Mucosa of descending colon (tissue), 3 donors: ENCODE measurements around the gene TMEM109. TPM values are rescaled to one million over a fixed set of nuclear protein-coding genes. Genes with fewer than 3 reads are reported as not detected.

ENCODE experiments used
- ATAC-seq: fragments of 200-7000 bp; cut with Tn5 transposase; one replicate; pipeline ENCODE4 v1.9.1; 2020; ENCODE audit warnings: mild to moderate bottlenecking, moderate library complexity
- DNase-seq, 3 donors: peaks; one replicate each; pipeline ENCODE4 v3.0.0-alpha.2; 2020
- H3K36me3 ChIP-seq: fragments of 200-600 bp; one replicate; pipeline ENCODE4 v1.8.0; 2021; ENCODE audit warnings: low read depth, mild to moderate bottlenecking
- H3K4me1 ChIP-seq: fragments of 200-600 bp; one replicate; pipeline ENCODE4 v1.8.0; 2021; ENCODE audit warnings: low read depth, mild to moderate bottlenecking
- H3K4me3 ChIP-seq: fragments of 200-600 bp; one replicate; pipeline ENCODE4 v1.8.0; 2021; ENCODE audit warnings: mild to moderate bottlenecking
- H3K9me3 ChIP-seq: fragments of 200-600 bp; one replicate; pipeline ENCODE4 v1.8.0; 2021; ENCODE audit warnings: mild to moderate bottlenecking
- intact Hi-C, 2 donors: fragments of 100-400 bp; cut with DNase I in 1 of 2; cut with micrococcal nuclease in 1 of 2; formaldehyde crosslinking; loops; one replicate each; pipeline versions ENCODE4 v1.11.0 to v1.11.1; 2022; cut with DNase I, micrococcal nuclease
- total RNA-seq, 3 donors: library from RNA; stranded (reverse); fragmentation: NEBNext Ultra II Directional in 2 of 3; extraction: Animal tissue kit (Norgen Biotek cat#: 25700) in 2 of 3; gene quantifications; one replicate each; pipeline versions ENCODE4 v1.2.1 to v1.2.4, GENCODE V29; 2021 to 2023
- TF ChIP-seq, protein P1 (sequence below): fragments of 200-600 bp; IDR thresholded peaks from one replicate; pipeline ENCODE4 v1.8.0; 2022; ENCODE audit warnings: antibody characterized with exemption, mild to moderate bottlenecking
- donor health status: DM: no; HTN: no; CAD: no; lungs with moderate emphysema.
- donor health status: DM: no; HTN: no; CAD: no.
- donor health status: DM: no; HTN: yes; CAD: no.

TMEM109 gene
- total RNA-seq, 3 donors from 2014 or later, result 35.8 to 95.2 (median 46.6) TPM

DNA sequence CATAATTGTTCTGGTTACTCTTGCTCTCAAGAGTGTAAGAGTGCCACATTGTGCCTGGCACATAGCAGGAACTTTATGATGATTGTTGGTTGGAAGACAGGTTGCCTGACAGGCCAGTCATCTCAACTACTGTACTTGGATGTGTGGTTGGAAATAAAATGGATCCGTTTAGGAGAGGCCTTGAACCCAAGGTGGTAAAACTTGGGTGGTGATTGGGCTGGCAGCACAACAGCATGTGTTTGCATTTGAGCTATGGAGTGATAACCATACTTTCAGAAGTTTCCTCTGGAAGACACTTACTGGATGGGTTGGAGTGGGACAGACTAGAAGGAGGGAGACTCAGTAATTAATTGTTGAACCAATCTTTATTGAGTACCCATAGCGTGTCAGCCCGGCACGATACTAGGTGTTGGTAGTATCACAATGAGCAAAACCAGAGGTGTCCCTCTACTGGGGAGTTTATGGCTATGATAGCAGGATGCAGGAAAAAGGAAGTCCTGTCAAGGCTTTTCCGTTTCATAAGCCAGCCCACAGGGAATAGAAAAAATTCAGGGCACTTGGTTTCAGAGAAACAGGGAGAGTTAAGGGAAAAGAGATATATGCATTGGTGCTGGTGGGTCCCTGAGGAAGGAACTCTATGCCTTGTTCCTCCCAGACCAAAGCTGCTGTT lies 3.1 kb upstream of the TMEM109 start:
- intact Hi-C loops, result no loop called here
- no peak for DNase-seq

DNA sequence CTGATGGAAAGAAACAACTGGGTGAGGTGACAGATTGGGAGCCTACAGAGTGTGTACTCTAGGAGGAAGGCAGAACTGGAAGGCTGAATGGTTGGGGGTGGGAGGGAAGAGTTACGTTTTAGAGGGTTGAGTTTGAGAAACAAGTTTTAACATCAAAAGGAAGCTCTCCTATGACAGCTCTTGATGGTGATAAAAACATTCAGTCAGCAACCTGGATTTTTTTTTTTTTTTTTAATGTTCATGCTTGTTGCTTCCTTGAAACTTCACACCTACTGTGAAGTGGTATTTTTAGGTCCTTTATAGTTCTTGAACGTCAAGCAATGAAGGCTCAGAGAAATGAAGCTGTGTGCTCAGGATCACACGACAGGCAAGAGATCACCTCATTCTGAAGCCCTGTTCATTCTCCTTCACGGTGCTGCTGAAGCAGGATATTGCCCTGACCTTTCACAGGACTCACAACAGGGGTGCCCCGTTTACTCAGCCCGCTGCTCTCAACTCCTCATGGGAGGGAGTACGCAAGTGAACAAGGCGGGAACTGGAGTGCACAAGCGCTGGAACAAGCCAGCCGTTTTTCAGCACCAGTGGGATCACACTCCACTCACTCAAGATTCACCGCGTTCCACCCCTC lies 1.6 kb upstream of the TMEM109 start:
- H3K4me3 ChIP-seq, result no peak overlapping the region
- H3K4me1 ChIP-seq, result peaks cover 14% of the 10 kb centered on the region
- H3K36me3 ChIP-seq, result no peaks in the 10 kb centered on the region
- no peaks in the 10 kb centered on the region for H3K9me3 ChIP-seq
- ATAC-seq, result no peak
- TF ChIP-seq, protein P1, sequence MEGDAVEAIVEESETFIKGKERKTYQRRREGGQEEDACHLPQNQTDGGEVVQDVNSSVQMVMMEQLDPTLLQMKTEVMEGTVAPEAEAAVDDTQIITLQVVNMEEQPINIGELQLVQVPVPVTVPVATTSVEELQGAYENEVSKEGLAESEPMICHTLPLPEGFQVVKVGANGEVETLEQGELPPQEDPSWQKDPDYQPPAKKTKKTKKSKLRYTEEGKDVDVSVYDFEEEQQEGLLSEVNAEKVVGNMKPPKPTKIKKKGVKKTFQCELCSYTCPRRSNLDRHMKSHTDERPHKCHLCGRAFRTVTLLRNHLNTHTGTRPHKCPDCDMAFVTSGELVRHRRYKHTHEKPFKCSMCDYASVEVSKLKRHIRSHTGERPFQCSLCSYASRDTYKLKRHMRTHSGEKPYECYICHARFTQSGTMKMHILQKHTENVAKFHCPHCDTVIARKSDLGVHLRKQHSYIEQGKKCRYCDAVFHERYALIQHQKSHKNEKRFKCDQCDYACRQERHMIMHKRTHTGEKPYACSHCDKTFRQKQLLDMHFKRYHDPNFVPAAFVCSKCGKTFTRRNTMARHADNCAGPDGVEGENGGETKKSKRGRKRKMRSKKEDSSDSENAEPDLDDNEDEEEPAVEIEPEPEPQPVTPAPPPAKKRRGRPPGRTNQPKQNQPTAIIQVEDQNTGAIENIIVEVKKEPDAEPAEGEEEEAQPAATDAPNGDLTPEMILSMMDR, result no peak
- DNase-seq, result no peak
- intact Hi-C loops, result no loop called here

More for the DNA sequence above, 3.1 kb upstream of the TMEM109 start:
- Histone ChIP-seq H3K4me3 (no peak overlapping the region), H3K4me1 (peaks cover 12% of the 10 kb centered on the region), H3K36me3 (no peaks in the 10 kb centered on the region), H3K9me3 (no peaks in the 10 kb centered on the region)
- no peak for ATAC-seq
- TF ChIP-seq, protein P1, result no peak

DNA sequence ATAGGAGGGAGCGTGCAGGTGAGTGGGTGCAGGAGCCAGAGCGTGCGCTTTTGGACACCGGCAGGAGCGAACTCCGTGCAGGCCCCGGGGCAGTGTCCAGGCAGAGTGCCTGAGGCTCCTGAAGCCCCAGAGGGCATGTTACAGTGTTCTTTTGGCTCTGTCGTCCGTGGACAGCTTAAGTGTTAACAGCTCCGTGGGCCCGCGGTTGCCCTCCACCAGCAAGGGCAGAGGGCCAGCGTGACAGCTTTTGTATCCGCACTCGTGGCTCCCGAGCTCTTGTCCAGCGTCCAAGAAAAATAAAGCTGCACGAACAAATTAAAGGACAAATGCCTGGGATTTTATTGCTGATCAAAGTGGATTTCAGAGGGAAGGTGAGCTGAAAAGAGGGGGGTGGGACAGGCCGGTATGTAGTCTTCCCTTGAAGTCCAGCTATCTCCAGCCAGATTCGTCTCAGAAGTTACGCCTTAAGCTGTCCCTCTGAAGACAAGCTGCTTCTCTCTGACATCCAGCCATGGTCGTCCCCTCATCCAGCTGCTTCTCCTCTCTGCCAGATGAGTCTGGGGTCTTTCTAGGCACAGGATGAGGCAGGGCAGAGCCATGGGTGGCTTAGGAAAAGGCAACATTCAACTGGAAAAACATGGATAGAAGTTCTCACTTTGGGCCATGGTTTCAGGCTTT lies 968 bp upstream of the TMEM109 start:
- TF ChIP-seq, protein P1, result no peak
- no peak overlapping the region for H3K4me3 ChIP-seq
- H3K36me3 ChIP-seq, result no peaks in the 10 kb centered on the region
- DNase-seq (no peak), ATAC-seq (no peak)
- H3K9me3 ChIP-seq, result no peaks in the 10 kb centered on the region
- peaks cover 14% of the 10 kb centered on the region for H3K4me1 ChIP-seq
- intact Hi-C loops, result no loop called here

DNA sequence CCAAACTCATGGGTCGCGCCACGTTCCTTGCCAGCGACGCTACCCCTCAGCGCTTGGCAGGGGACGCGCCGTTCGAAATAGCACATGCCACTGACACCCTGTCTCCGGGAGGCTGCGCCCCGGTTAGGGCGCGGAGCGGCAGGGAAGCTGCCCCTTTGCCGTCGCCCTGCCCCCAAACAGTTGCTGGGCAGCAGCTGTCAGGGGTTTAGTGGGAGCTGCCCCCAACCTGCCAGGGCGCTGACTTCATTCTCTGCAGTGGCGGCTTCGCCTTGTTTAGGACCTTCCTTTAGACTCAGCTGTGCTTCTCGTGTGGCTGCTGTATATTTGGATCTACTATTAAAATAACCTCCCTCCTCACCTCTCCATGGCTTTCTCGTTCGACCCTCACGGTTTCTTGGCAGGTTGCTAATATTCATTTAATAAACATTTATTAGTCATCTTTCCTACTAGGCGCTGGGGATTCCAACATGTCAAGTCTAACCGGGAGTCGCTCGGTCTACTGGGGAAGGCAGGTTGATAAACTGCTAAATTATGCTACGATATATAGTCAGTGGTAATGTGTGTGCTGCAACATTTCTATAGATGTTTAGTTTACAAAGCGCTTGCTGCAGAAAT lies 782 bp downstream of the TMEM109 start:
- intact Hi-C loops, result no loop called here
- peak; percentile 51 for ATAC-seq
- H3K36me3 ChIP-seq, result no peaks in the 10 kb centered on the region
- peak; percentile 45 to 74 (median 69) for DNase-seq
- H3K9me3 ChIP-seq, result no peaks in the 10 kb centered on the region
- peak overlapping the region; percentile 62 for H3K4me3 ChIP-seq
- TF ChIP-seq, protein P1, result no peak
- H3K4me1 ChIP-seq, result peaks cover 14% of the 10 kb centered on the region

DNA sequence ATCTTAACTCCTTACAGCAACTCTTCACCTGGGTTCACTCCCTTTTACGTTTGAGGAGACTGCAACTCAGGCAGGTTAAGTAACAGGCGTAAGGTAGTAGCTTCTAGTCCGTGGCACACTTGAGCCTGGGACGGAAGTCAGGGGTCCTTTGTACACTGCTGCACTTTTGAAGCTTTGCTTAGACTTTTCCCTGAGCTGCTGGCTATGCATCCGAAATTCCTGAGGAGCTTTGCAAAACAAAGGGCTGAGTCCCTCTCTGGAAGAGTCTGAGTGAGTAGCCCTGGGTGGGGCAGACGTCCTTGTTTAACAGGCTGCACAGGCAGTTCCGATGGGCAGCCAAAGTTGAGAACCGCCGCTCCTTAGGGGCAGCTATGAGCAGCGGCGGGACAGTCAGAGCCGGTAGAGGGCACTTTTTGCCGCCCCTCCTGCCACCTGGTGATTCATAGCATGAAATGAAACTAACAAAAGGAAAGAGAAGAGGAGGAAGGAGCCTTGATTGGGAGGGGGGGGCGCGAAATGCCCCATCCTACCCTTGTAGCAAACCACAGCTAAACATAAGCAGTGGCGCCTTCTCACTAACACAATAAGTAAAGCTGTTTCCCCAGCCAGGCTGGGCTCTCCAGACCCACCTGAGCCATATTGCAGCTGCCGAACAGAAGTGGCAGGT lies 1.4 kb downstream of the TMEM109 start:
- ATAC-seq, result peak; percentile 61
- Histone ChIP-seq H3K9me3 (no peaks in the 10 kb centered on the region), H3K4me3 (no peak overlapping the region), H3K36me3 (no peaks in the 10 kb centered on the region), H3K4me1 (peaks cover 14% of the 10 kb centered on the region)
- TF ChIP-seq, protein P1, result no peak
- peak; percentile 67 to 87 (median 70) for DNase-seq
- intact Hi-C loops, result no loop called here
